Brain microvascular endothelial cell (primary cell): Measurements from ENCODE around the gene NEUROG1.

ENCODE experiments used
- DNase-seq: peaks from one replicate; pipeline ENCODE4 v3.0.0-alpha.2; 2020
- H3K27ac ChIP-seq: fragments of 250-450 bp; sonication (Bioruptor Pico); 2 replicates; pipeline ENCODE4 v1.5.1; 2020; ENCODE audit warnings: mild to moderate bottlenecking, moderate library complexity
- H3K27me3 ChIP-seq: fragments of 250-450 bp; sonication (Bioruptor Pico); replicated peaks from 2 replicates; pipeline ENCODE4 v1.5.1; 2020; ENCODE audit warnings: mild to moderate bottlenecking
- H3K36me3 ChIP-seq: fragments of 250-450 bp; sonication (Bioruptor Pico); replicated peaks from 2 replicates; pipeline ENCODE4 v1.5.1; 2020; ENCODE audit warnings: mild to moderate bottlenecking
- H3K4me3 ChIP-seq: 2 replicates; pipeline ENCODE4 v1.5.1; 2011; ENCODE audit warnings: low read depth, mild to moderate bottlenecking, control low read depth, low read length, moderate library complexity
- in situ Hi-C: cut with HindIII; loops from 2 replicates; pipeline ENCODE4 v1.10.0; 2017; ENCODE audit warnings: low sequenced_read_pairs, low pct_ligation_motif_present
- TF ChIP-seq, protein P1 (sequence below): IDR thresholded peaks from 2 replicates; pipeline ENCODE4 v1.5.1; 2011; ENCODE audit warnings: low read depth, mild to moderate bottlenecking, moderate library complexity, low read length, control low read depth, inconsistent platforms; ENCODE audit errors: missing control alignments

The NEUROG1 gene

DNA sequence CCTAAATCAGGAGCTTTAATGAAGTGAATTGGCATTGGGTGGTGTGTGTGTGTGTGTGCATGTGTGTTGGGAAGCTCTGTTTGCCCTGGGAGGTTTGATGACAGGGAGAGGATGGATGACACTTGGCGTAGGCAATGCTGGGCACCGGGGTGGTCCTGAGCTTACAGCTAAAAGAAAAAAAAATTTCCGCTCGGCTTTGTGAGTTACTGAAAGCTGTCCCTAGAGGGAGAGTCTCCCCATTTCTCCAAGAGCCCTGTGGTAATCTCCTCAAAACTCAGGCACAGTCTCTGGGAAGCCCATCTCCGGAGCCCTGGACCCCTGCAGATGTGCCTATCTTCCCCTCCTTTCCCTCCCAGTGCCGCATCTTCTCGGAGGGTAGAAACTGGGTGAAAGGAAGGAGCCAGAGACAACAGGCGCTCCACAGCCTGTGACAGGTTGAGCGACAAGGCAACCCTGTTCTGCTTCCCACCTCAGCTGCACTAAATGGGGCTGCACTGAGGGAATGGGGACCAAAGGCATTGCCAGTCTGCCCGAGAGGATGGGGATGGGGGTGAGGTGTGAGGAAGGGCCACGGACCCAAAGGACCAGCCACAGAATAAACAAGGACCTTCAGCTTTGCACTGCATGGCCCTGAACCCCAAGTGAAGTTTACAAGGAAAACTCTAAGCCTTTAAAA, 47.8 kb downstream of the NEUROG1 start:
- Histone ChIP-seq H3K4me3 (no peak overlapping the region), H3K36me3 (no peaks in the 10 kb centered on the region), H3K27ac (no peak overlapping the region), H3K27me3 (peaks cover 76% of the 10 kb centered on the region)
- TF ChIP-seq, protein P1, sequence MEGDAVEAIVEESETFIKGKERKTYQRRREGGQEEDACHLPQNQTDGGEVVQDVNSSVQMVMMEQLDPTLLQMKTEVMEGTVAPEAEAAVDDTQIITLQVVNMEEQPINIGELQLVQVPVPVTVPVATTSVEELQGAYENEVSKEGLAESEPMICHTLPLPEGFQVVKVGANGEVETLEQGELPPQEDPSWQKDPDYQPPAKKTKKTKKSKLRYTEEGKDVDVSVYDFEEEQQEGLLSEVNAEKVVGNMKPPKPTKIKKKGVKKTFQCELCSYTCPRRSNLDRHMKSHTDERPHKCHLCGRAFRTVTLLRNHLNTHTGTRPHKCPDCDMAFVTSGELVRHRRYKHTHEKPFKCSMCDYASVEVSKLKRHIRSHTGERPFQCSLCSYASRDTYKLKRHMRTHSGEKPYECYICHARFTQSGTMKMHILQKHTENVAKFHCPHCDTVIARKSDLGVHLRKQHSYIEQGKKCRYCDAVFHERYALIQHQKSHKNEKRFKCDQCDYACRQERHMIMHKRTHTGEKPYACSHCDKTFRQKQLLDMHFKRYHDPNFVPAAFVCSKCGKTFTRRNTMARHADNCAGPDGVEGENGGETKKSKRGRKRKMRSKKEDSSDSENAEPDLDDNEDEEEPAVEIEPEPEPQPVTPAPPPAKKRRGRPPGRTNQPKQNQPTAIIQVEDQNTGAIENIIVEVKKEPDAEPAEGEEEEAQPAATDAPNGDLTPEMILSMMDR = peak; percentile 25
- no peak for DNase-seq
- in situ Hi-C loops = no loop called here

DNA sequence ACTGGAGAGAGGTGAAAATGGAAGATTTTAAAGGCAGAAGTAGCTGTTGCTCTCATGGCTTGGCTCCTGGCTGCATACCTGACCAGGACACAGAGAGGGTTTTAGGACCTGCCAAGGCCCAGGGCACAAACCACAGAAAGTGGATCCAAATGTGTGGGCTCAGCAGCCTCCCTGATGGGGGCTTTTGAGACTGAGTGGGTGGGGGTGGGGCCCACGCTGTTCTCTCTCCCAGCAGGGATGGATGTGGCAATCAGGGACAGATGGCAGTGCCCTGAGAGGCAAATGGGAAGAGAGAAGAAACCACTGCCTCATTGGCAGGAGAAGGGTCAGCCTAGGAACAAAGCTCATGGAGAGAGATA, 48.7 kb downstream of the NEUROG1 start:
- Histone ChIP-seq H3K27ac (no peak overlapping the region), H3K4me3 (no peak overlapping the region), H3K27me3 (peaks cover 71% of the 10 kb centered on the region), H3K36me3 (no peaks in the 10 kb centered on the region)
- TF ChIP-seq, protein P1 = no peak
- in situ Hi-C loops = no loop called here
- no peak for DNase-seq

DNA sequence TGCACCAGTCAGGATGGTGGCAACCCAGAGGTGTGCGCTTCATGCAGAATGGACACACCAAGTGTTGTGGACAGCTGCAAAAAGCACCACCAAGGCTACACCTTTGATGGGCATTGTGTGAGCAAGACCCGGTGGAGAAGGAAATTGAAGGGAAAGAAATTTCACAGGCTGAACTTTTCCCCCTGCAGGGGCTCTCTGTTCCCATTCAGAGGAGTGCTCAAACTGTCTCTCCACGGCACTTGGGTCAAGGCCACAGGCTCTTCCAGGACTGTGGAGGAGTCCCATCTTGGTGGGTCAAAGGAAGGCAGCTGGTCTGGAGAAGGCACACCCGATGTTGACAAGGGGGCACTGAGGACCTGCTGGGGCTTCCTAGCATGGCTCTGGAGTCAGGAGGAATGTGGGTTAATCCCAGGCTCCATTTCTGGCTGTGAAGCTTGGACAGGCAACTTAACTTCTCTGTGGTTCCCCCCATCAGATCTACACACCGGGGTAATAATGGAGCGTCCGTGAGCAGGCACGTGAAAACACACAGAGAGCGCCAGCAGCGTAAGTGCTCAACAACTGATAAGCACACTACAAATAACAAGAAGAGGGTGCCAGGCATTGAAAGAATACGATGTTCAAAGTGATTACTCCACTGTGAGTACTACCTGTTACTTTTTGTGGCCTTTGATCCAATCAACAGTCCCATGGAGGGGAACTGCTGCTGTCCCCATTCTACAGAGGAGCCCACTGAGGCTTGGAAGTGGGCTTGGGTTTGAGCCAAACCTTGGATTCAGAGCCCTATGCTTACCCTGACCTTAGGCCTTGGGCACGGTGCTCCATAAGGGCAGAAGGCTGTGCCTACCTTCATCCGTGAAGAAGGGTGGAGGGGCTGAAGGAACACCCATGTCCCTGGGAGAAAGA, 49.4 kb downstream of the NEUROG1 start:
- no peak overlapping the region for H3K27ac ChIP-seq
- H3K36me3 ChIP-seq = no peaks in the 10 kb centered on the region
- H3K27me3 ChIP-seq = peaks cover 64% of the 10 kb centered on the region
- no peak overlapping the region for H3K4me3 ChIP-seq
- TF ChIP-seq, protein P1 = no peak
- DNase-seq = no peak
- in situ Hi-C loops = no loop called here

DNA sequence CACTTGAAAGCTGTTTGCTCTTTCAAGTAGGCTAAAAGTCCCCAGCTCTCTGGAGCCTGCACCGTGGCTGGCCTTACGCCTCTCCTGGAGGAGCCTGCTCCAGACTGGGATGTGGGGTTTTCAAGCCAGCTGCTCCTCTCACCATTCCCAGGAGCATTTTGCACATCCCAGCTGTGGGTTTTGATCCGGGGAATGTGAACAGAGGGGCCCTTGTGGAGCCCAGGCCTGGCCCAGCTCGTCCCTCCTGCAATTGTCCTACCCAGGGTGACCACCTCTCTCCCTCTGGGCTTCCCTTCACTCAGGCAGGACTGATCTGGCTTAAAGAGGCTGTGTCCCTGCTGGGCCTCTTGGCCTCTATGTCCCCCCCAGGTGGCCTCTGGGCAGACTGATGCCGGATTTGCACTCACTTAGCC, 51.1 kb downstream of the NEUROG1 start:
- Histone ChIP-seq H3K36me3 (no peaks in the 10 kb centered on the region), H3K4me3 (no peak overlapping the region), H3K27ac (no peak overlapping the region), H3K27me3 (peaks cover 55% of the 10 kb centered on the region)
- in situ Hi-C loops = no loop called here
- no peak for DNase-seq
- TF ChIP-seq, protein P1 = no peak
